PFSK-1 (cell line): ENCODE measurements around the gene TMUB1.

Source experiments
- FOXP2 ChIP-seq: optimal IDR thresholded peaks from 2 replicates; pipeline ENCODE3; 2011; ENCODE audit warnings: borderline replicate concordance, control low read depth, inconsistent platforms; ENCODE audit not compliant: insufficient read depth; ENCODE audit errors: extremely low read length, extremely low read depth
- POLR2AphosphoS5 ChIP-seq: IDR thresholded peaks from 2 replicates; pipeline ENCODE4 v1.6.1; 2012; ENCODE audit warnings: low read depth, mild to moderate bottlenecking, control low read depth, low read length, moderate library complexity
- SIN3A ChIP-seq: IDR thresholded peaks from 2 replicates; pipeline ENCODE4 v1.6.1; 2012; ENCODE audit warnings: mild to moderate bottlenecking, low read length, moderate library complexity, borderline replicate concordance; ENCODE audit not compliant: insufficient read depth
- TAF1 ChIP-seq: IDR thresholded peaks from 2 replicates; pipeline ENCODE4 v1.6.1; 2012; ENCODE audit warnings: low read length, control low read depth, borderline replicate concordance; ENCODE audit not compliant: insufficient read depth
- TF ChIP-seq, protein P1 (sequence below), 2 experiments: IDR thresholded peaks; 2 replicates each; pipeline versions ENCODE4 v1.6.1 to v1.8.0; 2011 to 2012; ENCODE audit warnings: low read depth in 2 of 2, low read length in 2 of 2, control low read depth in 1 of 2, inconsistent platforms in 1 of 2, mild to moderate bottlenecking in 1 of 2, moderate library complexity in 1 of 2; ENCODE audit not compliant: insufficient read depth in 1 of 2

Gene TMUB1

GRCh38 chr7:151113344-151114150 lies 30.3 kb upstream of the TMUB1 start:
- no peak for TF ChIP-seq FOXP2
- TF ChIP-seq, protein P1, sequence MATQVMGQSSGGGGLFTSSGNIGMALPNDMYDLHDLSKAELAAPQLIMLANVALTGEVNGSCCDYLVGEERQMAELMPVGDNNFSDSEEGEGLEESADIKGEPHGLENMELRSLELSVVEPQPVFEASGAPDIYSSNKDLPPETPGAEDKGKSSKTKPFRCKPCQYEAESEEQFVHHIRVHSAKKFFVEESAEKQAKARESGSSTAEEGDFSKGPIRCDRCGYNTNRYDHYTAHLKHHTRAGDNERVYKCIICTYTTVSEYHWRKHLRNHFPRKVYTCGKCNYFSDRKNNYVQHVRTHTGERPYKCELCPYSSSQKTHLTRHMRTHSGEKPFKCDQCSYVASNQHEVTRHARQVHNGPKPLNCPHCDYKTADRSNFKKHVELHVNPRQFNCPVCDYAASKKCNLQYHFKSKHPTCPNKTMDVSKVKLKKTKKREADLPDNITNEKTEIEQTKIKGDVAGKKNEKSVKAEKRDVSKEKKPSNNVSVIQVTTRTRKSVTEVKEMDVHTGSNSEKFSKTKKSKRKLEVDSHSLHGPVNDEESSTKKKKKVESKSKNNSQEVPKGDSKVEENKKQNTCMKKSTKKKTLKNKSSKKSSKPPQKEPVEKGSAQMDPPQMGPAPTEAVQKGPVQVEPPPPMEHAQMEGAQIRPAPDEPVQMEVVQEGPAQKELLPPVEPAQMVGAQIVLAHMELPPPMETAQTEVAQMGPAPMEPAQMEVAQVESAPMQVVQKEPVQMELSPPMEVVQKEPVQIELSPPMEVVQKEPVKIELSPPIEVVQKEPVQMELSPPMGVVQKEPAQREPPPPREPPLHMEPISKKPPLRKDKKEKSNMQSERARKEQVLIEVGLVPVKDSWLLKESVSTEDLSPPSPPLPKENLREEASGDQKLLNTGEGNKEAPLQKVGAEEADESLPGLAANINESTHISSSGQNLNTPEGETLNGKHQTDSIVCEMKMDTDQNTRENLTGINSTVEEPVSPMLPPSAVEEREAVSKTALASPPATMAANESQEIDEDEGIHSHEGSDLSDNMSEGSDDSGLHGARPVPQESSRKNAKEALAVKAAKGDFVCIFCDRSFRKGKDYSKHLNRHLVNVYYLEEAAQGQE (IDR thresholded peaks at IDR 0.05; ENCODE audit: insufficient read depth in 1 of 2, low read depth in 2 of 2, low read length in 2 of 2), result no peak

GRCh38 chr7:151110941-151111645 lies 27.8 kb upstream of the TMUB1 start:
- TF ChIP-seq POLR2AphosphoS5 (no peak), FOXP2 (no peak), SIN3A (no peak), TAF1 (no peak)
- TF ChIP-seq, protein P1 (IDR thresholded peaks at IDR 0.05; ENCODE audit: insufficient read depth in 1 of 2, low read depth in 2 of 2, low read length in 2 of 2), result no peak

DNA sequence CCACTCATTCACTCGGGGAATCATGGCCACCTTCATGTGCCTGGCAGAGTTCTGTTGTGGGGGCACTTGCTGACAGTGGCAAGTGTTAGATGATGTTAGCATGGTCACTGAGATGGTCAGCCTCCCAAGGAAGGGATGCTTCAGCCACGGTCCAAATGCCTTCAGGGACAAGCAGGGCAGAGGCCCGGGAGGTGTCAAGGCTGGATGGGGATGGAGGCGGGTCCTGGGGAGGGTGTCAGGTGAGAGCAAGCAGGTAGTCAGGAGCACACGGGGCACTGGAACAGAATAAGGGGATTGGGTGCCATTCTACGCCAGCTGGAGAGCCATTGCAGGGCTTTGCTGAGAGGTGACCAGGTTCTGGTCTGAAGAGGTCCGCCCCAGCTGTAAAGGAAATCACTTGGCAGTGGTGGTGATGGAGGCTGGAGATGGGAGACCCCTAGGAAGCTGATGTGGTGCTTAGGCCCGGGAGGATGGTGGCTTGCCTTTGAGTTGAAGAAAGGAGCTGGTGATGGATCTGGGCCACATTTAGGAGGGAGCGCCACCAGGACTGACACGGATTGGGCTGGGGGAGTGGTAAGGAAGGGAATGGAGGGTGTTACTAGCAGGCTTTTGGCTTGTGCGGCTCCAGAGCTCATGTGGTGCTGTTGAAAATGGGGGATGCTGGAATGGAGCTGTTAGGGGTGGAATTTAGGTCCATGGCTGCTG lies 27.1 kb upstream of the TMUB1 start:
- TF ChIP-seq TAF1, result no peak
- TF ChIP-seq FOXP2, result no peak
- TF ChIP-seq, protein P1 (IDR thresholded peaks at IDR 0.05; ENCODE audit: insufficient read depth in 1 of 2, low read depth in 2 of 2, low read length in 2 of 2), result no peak
- TF ChIP-seq SIN3A, result no peak

DNA sequence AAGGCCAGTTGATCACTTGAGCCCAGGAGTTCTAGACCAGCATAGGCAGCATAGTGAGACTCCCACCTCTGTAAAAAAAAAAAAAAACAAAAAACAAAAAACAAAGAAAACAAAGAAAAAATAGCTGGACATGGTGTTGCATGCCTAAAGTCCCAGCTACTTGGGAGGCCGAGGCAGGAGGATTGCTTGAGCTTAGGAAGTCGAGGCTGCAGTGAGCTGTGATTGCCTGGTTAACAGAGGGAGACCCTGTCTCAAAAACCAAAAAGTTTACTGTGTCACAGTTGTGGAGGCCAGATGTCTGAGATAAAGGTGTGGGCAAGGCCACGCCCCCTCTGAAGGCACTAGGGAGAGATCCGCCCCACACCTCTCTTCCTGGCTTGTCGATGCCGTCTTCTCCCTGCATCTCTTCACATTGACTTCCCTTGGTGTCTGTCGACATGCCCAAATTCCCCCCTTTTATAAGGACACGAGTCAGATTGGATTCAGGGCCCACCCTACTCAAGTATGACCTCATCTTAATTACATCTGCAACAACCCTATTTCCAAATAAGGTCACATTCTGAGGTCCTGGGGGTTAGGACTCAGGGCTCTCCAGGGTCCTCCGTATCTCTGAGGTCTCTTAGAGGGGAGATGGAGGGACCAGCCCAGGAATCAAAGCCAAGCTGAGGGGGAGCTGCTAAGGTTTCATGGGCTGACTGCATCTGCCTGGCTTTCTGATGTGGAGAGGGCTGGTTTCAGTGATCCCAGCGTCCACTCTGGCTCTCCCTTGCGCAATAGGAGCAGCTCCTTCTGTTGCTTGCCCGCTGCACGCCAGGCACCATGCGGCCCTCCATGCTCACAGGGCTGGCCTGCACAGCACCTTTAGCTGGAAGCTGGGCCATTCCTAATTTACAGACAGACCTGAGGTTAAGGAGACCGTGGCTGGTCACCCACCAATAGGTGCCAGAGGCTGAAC lies 26.1 kb upstream of the TMUB1 start:
- TF ChIP-seq, protein P1 (IDR thresholded peaks at IDR 0.05; ENCODE audit: insufficient read depth in 1 of 2, low read depth in 2 of 2, low read length in 2 of 2), result no peak
- no peak for TF ChIP-seq SIN3A
